NCI-H2107 treated with DMSO at 0.1 percent for 48 hours (cell line): ENCODE measurements around the gene SLC25A2.
"Not testable (repeated sequence)": the region's sequence is repeated elsewhere in the genome, so short reads cannot be mapped to it uniquely, and the experiment has no call there.

Source experiments
- DNase-seq: peaks from one replicate; lab custom pipeline; 2025; ENCODE audit not compliant: unreplicated experiment; lab: John Stamatoyannopoulos, UW

The SLC25A2 gene

DNA sequence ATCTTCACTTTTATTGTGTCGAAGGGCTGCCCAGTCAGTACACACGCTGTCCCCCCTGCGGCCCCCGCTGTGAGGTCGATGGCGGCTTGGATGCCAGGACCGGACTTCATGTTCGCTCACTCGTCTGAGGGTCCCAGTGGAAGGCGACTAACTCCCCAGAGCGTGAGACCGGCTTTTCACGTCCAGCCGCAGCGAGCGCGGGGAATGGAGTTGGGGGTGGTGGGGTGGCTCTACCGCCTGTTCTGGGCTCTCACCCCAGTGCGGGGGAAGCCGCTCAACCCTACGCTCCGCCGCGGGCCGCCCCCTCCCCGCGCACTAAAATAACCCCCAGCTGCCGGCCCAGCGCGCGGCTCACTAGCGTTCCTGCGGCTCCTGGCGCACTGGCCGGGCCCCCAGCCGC, at the start of gene SLC25A2:
Gene SLC25A2, minus strand, starts transcription at position 294 of the 400 bp plus-strand sequence. Its CDS starts 184 bp downstream, at position 110.
- DNase-seq: no peak

DNA sequence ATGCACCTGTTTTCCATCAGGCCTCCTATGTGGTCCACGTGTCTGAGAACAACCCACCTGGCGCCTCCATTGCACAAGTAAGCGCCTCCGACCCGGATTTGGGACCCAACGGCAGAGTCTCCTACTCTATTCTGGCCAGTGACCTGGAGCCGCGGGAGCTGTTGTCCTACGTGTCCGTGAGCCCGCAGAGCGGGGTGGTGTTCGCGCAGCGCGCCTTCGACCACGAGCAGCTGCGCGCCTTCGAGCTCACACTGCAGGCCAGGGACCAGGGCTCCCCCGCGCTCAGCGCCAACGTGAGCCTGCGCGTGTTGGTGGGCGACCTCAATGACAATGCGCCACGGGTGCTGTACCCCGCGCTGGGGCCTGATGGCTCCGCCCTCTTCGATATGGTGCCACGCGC, 47.7 kb upstream of the SLC25A2 start:
- DNase-seq: no peak

DNA sequence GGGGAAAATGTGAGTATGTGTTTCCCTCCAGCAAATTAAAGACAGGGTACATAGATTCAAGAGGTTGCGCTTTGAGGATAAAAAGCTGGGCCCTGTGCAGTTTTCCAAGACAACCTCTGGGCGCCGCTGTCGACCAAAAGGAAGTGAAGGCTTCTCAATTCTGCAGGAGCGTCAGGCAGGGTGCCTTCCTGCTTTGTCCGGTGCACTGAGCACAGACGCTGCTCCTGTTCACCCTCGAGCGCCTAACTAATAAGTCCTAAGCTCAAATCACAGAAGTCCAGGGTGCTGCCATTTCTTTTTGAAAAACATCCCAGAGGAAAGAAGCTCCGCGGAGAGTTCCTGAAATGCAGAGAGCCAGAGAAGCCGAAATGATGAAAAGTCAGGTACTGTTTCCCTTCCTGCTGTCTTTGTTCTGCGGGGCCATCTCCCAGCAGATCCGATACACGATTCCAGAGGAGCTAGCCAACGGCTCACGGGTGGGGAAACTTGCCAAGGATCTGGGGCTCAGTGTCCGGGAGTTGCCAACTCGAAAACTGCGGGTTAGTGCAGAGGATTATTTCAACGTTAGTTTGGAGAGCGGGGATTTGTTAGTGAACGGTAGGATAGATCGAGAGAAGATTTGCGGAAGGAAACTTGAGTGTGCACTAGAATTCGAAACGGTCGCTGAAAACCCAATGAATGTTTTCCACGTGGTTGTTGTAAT, 46.2 kb upstream of the SLC25A2 start, which contains the start of gene PCDHGB1:
Gene PCDHGB1, plus strand, starts transcription at position 183 of the 703 bp plus-strand sequence. Its CDS starts 162 bp downstream, at position 345.
- no peak for DNase-seq

DNA sequence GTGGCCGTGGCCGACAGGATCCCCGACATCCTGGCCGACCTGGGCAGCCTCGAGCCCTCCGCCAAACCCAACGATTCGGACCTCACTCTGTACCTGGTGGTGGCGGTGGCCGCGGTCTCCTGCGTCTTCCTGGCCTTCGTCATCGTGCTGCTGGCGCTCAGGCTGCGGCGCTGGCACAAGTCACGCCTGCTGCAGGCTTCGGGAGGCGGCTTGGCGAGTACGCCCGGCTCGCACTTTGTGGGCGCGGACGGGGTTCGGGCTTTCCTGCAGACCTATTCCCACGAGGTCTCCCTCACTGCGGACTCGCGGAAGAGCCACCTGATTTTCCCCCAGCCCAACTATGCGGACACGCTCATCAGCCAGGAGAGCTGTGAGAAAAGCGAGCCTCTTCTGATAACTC, 42.2 kb upstream of the SLC25A2 start:
- DNase-seq: not testable (repeated sequence)

DNA sequence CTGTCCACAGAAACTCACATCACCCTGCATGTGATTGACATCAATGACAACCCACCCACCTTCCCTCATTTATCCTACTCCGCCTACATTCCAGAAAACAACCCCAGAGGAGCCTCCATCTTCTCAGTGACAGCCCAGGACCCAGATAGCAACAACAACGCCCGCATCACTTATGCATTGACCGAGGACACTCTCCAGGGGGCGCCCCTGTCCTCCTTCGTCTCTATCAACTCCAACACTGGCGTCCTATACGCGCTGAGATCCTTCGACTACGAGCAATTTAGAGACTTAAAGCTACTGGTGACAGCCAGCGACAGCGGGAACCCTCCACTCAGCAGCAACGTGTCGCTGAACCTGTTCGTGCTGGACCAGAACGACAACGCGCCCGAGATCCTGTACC, 41.5 kb upstream of the SLC25A2 start:
- no peak for DNase-seq

DNA sequence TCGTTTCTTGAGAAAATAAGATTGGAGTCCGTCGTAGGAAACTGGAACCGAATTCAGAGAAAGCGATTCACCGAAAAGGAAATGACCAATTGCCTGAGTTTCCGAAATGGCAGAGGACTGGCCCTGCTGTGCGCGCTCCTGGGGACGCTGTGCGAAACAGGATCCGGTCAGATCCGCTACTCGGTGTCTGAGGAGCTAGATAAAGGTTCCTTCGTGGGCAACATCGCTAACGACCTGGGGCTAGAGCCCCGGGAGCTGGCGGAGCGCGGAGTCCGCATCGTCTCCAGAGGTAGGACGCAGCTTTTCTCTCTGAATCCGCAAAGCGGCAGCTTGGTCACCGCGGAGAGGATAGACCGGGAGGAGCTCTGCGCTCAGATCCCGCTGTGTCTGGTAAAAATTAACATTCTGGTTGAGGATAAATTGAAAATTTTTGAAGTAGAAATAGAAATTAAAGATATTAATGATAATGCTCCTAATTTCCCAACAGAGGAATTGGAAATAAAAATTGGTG, 40.2 kb upstream of the SLC25A2 start:
- DNase-seq: no peak

DNA sequence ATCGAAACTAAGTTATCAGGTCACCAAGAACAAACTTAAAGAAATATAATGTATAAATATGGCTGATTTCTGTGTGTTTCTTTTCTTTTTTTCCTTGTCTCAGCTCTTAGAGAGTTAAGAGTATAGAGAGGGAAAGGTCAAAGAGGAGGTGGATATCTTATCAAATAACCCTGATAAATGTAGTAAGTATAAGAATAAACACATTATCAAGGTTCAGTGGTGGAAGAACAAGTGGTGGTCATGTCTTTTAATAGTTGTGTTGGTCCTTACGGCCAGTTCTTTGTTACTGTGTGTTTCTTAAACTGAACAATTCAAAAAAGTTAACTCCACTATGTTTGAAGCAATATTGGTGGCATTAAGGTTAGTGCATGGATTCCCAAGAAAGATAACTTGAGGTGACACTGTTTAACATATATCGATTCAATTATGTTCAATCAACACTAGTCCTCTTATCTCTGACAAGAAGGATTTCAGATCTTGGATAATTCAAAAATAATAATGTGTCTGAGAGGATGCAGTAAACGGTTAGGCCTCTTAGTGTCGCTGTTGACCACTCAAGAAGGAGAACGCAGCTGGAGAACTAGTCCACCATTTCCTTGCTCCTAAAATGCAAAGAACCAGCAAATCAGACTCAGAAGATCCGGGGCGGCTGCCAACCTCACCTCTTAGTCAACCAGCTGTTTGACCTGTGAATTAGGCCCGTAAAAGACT, 39.5 kb upstream of the SLC25A2 start, which contains the start of gene PCDHGA3:
Gene PCDHGA3, plus strand, starts transcription at position 588 of the 711 bp plus-strand sequence. CDS start 205 bp downstream, outside the sequence.
- DNase-seq: no peak

DNA sequence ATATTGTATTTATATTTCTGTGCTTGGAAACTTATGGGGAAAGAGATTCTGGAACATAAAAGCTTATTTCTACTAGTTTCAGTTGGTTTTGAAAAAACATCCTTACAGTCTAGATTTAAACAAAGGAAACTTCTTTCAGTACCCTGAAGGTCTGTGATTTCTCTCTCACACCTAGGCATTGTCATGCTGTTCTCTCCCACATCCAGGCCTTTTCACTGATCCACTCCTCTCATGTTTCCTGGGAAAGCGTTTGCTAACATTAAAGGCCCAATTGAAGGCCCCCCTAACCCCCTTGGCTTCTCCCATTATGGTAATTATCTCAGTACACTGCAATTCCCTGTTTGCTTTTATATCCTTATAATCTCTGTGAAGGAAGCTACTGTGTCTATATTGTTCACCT, 38.9 kb upstream of the SLC25A2 start:
- no peak for DNase-seq

DNA sequence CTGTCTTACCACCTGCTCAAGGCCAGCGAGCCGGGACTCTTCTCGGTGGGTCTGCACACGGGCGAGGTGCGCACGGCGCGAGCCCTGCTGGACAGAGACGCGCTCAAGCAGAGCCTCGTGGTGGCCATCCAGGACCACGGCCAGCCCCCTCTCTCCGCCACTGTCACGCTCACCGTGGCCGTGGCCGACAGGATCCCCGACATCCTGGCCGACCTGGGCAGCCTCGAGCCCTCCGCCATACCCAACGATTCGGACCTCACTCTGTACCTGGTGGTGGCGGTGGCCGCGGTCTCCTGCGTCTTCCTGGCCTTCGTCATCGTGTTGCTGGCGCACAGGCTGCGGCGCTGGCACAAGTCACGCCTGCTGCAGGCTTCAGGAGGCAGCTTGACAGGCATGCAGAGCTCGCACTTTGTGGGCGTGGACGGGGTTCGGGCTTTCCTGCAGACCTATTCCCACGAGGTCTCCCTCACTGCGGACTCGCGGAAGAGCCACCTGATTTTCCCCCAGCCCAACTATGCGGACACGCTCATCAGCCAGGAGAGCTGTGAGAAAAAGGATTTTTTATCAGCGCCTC, 37.0 kb upstream of the SLC25A2 start:
- not testable (repeated sequence) for DNase-seq

DNA sequence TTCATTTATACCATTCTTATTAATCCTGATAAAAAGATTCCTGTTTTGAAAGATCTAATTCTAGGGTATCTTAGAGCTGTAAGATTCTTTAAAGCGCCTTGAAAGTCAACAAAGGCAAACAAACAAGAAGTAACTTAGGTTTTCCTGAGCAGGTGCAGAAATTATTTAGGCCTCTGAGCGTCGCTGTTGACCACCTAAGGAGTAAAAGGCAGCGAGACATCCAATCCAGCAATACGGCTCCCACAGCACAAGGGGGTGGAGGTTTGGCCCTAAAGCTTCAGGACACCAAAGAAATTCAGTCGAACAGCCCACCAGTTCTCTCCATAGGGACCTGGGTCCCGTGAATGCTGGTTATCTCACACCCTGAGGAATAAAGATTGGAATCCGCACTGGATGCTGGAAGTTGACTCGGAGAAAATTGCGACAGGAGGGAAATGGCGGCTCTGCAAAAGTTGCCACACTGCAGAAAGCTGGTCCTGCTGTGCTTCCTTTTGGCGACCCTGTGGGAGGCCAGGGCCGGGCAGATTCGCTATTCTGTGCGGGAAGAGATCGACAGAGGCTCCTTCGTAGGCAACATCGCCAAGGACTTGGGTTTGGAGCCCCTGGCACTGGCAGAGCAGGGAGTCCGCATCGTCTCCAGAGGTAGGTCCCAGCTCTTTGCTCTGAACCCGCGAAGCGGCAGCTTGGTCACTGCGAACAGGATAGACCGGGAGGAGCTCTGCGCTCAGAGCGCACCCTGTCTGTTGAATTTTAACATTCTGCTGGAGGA, 34.9 kb upstream of the SLC25A2 start, which contains the start of gene PCDHGA2:
Gene PCDHGA2, plus strand, starts transcription at position 223 of the 769 bp plus-strand sequence.
- DNase-seq: no peak

DNA sequence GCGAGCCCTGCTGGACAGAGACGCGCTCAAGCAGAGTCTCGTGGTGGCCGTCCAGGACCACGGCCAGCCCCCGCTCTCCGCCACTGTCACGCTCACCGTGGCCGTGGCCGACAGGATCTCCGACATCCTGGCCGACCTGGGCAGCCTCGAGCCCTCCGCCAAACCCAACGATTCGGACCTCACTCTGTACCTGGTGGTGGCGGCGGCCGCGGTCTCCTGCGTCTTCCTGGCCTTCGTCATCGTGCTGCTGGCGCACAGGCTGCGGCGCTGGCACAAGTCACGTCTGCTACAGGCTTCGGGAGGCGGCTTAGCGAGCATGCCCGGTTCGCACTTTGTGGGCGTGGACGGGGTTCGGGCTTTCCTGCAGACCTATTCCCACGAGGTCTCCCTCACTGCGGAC, 28.7 kb upstream of the SLC25A2 start:
- not testable (repeated sequence) for DNase-seq

DNA sequence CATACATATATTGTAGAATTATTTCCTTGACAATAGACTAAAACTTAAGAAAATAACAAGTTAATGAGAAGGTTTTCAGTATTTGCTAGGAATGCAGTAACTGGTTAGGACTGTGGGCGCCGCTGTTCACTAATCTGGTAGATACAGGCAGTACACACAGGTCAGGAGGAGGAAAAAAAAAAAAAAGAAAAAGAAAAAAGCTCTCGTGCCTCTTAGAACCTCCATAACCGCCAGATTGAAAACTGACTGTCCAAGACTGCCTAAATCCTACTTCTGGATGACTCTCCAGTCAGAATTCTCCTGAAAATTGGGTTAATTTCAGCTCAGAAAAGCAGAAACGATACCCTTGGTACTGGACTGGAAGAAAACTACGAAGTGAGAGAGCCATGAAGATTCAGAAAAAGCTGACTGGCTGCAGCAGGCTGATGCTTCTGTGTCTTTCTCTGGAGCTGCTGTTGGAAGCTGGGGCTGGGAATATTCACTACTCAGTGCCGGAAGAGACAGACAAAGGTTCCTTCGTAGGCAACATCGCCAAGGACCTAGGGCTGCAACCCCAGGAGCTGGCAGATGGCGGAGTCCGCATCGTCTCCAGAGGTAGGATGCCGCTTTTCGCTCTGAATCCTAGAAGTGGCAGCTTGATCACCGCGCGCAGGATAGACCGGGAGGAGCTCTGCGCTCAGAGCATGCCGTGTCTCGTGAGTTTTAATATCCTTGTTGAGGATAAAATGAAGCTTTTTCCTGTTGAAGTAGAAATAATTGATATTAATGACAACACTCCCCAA, 26.6 kb upstream of the SLC25A2 start, which contains the start of gene PCDHGA1:
Gene PCDHGA1, plus strand, starts transcription at position 216 of the 782 bp plus-strand sequence.
- no peak for DNase-seq

DNA sequence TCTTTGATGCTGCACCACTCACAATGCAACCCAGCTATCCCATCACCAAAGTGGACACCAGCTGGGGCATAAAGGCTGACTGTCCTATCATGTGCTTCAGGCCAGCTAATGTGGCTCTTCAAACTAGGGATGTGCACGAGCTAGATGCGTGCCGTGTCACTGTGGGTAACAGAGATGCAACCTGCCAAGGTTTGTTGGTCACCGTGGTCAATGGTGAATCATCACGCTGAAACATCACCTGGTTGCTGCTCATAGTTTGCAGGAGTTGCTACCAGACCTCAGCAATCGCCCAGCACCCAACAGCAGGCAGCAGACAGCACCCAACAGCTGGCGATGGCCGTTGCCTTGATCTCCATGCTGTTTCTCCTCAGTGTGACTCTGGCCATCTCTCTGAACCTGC, 24.4 kb upstream of the SLC25A2 start:
- no peak for DNase-seq

DNA sequence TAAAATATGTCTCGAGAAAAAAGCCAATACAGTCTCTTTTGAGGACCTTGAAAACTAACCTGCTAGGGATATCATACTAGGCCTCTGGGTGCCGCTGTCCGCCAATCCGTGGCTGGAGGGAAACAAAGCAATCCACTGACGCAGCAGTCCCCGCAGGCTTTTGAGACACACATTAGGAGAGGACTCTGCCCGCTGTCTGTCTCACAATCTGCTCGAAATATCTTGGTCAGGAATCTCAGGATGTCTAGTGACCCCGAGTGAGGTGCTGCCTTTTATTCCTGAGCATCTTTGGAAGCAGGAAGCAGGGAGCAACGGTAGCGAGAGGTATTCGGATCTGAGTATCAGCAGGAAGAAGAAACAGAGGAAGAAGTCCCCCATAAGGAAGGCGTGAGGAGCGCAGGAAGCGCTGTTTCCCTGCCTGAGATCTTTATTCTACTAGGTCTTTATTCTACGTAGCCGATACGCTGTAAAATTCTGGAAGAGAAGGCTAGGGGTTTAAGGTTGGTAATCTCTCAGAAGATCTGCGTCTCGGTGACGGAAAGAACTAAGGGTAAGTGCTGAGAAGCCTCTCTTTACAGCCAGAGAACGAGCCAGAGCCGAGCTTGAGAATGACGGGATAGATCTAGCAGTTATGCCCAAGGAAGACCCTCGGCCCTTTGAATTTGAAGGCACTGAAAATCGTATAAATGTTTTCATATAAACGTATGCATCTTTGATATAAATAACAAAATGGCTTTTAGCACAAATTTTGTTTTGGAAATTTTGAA, 22.4 kb upstream of the SLC25A2 start:
- no peak for DNase-seq

DNA sequence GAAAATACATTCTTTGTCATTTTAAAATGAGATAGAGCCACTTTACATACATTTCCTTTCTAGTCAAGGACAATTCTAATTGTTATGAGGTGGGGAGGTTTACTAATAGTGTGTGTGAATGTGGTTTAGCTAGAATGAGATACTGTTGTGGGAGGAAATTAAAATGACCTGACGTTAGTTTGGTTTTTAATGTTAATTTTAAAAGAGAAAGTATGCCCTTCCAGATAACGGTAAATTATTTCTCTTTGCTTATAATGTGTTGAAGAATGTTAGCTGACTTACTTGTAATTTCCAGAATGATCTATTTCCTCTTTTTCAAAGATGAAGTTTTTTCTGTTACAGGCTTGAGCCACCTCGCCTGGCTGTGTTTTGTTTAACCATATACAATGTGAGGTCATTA, 18.4 kb upstream of the SLC25A2 start:
- no peak for DNase-seq

DNA sequence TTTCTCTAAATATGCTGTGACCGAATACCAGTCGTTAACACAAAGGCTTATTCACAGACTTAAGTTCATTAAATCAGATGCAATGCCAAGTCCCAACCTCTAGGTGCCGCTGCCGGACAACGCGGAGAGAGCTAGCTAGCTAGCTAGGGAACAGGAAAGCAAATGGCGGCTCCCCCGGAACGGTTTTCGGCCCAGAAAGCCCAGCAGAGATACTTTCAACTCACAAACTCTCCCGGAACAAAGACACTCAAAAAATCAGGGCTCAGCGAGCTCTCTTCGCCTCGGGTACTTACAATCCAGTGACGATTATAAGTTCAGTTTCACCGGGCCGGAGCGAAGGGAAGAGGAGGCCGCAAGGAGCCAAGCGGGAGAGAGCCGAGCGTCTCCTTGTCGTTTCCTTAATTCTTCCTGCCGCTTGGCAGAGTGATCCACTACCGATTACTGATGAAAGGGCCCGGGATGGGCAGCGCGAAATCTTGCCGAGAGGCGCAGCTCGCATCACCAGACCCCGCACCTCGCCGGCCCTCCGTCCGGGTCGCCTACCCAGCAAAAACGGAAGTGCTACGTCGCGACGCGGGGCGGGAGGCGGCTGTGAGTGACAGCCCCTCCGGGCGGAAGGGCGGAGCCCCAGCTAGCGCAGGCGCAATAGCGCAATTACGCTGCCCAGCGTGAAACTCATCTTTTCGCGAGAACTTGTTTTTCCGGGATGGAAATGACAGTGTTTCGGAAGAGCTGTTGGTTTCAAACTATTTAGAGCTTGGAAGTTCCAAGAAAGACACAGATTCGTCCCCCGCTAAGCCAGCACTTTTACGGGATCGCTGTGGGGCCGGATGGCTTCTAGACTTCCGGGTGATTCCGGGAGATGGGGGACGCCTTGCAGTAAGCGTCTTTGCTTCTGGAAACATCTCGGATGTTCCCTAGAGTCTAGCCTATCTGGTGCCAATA, 16.6 kb upstream of the SLC25A2 start, which contains the start of gene TAF7:
Gene TAF7, minus strand, starts transcription at position 560 of the 945 bp plus-strand sequence. CDS start 740 bp downstream, outside the sequence.
- DNase-seq: peak; percentile 60

DNA sequence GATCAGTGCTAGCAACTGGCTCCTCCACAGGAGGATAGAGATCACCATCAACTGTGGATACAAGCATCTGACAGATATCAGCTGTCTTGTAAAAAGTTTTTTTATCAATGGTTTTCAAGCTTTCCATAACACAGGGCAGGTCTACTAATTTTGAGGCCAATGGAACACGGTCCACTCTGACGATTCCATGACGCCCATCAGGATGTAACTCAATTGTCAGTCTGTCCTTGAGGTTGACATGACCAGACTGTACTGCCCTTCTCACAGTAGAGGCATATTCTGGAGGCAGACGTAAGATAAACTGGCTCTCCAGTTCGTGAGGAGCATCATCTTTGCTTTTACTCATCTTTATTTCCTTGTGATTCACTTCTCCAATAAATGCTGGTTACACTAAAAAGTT, 15.8 kb upstream of the SLC25A2 start:
- no peak for DNase-seq

DNA sequence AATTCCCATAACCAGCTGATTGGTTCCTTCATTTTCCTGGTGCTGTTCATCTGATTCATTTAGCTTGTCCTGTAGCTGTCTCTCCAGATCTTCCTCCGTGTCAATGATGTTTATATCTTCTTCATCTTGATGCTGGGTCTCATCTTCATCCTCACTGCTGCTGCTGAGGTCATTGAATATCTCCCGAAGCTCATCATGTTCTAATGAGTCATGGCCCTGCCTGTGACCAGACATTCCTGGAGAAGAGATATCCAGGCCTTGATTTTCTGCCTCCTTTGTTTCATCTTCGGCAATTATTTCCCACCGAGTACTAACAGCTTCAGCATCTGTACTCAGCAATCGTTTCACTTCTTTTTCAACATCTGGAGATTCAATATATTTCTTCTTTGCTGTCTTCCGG, 15.4 kb upstream of the SLC25A2 start:
- DNase-seq: no peak
